Spleen (tissue), 11 donors: ENCODE data around the gene CITED1. TPM values are rescaled to one million over a fixed set of nuclear protein-coding genes. Genes with fewer than 3 reads are reported as not detected.

Experiments used
- DNase-seq: peaks from one replicate; pipeline ENCODE4 v3.0.0-alpha.2; 2020
- H3K27ac ChIP-seq, 8 donors: fragments of 200-600 bp; sonication (generic) in 7 of 8; 1 replicate in 4 of 8; 2 replicates in 4 of 8; pipeline versions ENCODE4 v1.5.0 to v1.8.0; 2016 to 2021; ENCODE audit warnings: inconsistent platforms in 4 of 8, mild to moderate bottlenecking in 4 of 8, moderate library complexity in 1 of 8
- H3K27me3 ChIP-seq, 7 donors: fragments of 200-600 bp; sonication (generic) in 6 of 7; replicated peaks in 1 of 7; 1 replicate in 4 of 7; 2 replicates in 3 of 7; pipeline versions ENCODE4 v1.5.0 to v1.8.0; 2016 to 2021; ENCODE audit warnings: inconsistent platforms in 3 of 7, mild to moderate bottlenecking in 1 of 7
- H3K36me3 ChIP-seq, 6 donors: fragments of 200-600 bp; sonication (generic) in 5 of 6; 1 replicate in 4 of 6; 2 replicates in 2 of 6; pipeline versions ENCODE4 v1.5.0 to v1.8.0; 2016 to 2021; ENCODE audit warnings: inconsistent platforms in 2 of 6
- H3K4me1 ChIP-seq, 6 donors: fragments of 200-600 bp; sonication (generic) in 5 of 6; 1 replicate in 3 of 6; 2 replicates in 3 of 6; pipeline versions ENCODE4 v1.5.0 to v1.8.0; 2016 to 2021; ENCODE audit warnings: inconsistent platforms in 3 of 6
- H3K4me3 ChIP-seq, 8 donors: fragments of 200-600 bp; sonication (generic) in 7 of 8; 1 replicate in 4 of 8; 2 replicates in 4 of 8; pipeline versions ENCODE4 v1.5.0 to v1.8.0; 2016 to 2021; ENCODE audit warnings: inconsistent platforms in 4 of 8, mild to moderate bottlenecking in 4 of 8, moderate library complexity in 2 of 8
- H3K9me3 ChIP-seq, 8 donors: fragments of 200-600 bp; sonication (generic) in 7 of 8; 1 replicate in 4 of 8; 2 replicates in 4 of 8; pipeline versions ENCODE4 v1.5.0 to v1.8.0; 2016 to 2021; ENCODE audit warnings: inconsistent platforms in 4 of 8
- CTCF ChIP-seq, 11 experiments: fragments of 200-600 bp in 7 of 11; fragments of 450-650 bp in 4 of 11; sonication (generic) in 4 of 11; IDR thresholded peaks in 8 of 11; conservative IDR thresholded peaks in 3 of 11; 1 replicate in 7 of 11; 2 replicates in 4 of 11; pipeline versions ENCODE4 v1.4.0 to v1.8.0; 2016 to 2021; ENCODE audit warnings: antibody characterized with exemption in 11 of 11, inconsistent platforms in 4 of 11, mild to moderate bottlenecking in 1 of 11
- POLR2A ChIP-seq, 3 donors: fragments of 450-650 bp; IDR thresholded peaks; one replicate each; pipeline ENCODE4 v1.5.1; 2017; ENCODE audit warnings: antibody characterized with exemption in 3 of 3, mild to moderate bottlenecking in 1 of 3
- POLR2AphosphoS5 ChIP-seq, 3 donors: sonication (generic); formaldehyde crosslinking; IDR thresholded peaks; one replicate each; pipeline ENCODE4 v1.5.1; 2017; ENCODE audit warnings: antibody characterized with exemption in 3 of 3
- WGBS, 5 donors: extraction: QIAGEN DNeasy Blood & Tissue Kit in 3 of 5; methylation state at CpG; one replicate each; pipeline versions ENCODE4 v1.1.5 to v1.1.7; 2013 to 2018; 5-methylcytosine and 5-hydroxymethylcytosine counted together
- intact Hi-C: fragments of 100-400 bp; cut with DNase I; formaldehyde crosslinking; loops from one replicate; pipeline ENCODE4 v1.15.0; 2023; ENCODE audit warnings: low total_unique reads
- polyA plus RNA-seq, 3 donors: library from polyadenylated mRNA; stranded (reverse); fragments of 200-250 nt; gene quantifications; one replicate each; pipeline ENCODE4 v1.2.1, GENCODE V29; 2013
- total RNA-seq, 7 donors: library from RNA; depleted of rRNA in 3 of 7; stranded (reverse); fragments of >200 nt in 3 of 7; fragmentation: NEBNext Ultra II Directional in 4 of 7; extraction: Animal tissue kit (Norgen Biotek cat#: 25700) in 4 of 7; gene quantifications; one replicate each; pipeline versions ENCODE4 v1.1.0 to v1.2.1, GENCODE V29; 2016 to 2021
- donor health status: healthy with polysubstance abuse.
- donor health status: DM: no; HTN: no; CAD: no; lungs with moderate emphysema.
- donor health status: DM: no; HTN: no; CAD: no.
- donor health status: Bipolar disorder and iron deficiency.
- donor health status: healthy.
- donor health status: DM: no; HTN: no; CAD: no.
- donor health status: DM: yes; HTN: yes; CAD: no.

The CITED1 gene
- total and polyA plus RNA-seq, 10 donors = 0.33 to 0.73 (median 0.37) TPM; not detected in 5

GRCh38 chrX:72269671-72270251 lies 36.0 kb downstream of the CITED1 start:
- TF ChIP-seq CTCF (IDR thresholded peaks at IDR 0.05 in 8 of 11, conservative IDR thresholded peaks at IDR 0.05 in 3 of 11) (no peak), POLR2A (IDR thresholded peaks at IDR 0.05) (no peak)
- intact Hi-C loops = no loop called here
- Histone ChIP-seq H3K27ac (peak overlapping the region in 2 of 8 donors; percentile 17 to 49), H3K4me3 (no peak overlapping the region), H3K9me3 (no peaks in the 10 kb centered on the region), H3K27me3 (no peaks in the 10 kb centered on the region), H3K4me1 (peaks cover 5 to 21% (median 9%) of the 10 kb centered on the region in 6 donors), H3K36me3 (peaks cover 0 to 92% (median 65%) of the 10 kb centered on the region in 6 donors)
- no peak for DNase-seq
- 52 to 72% (median 59%) methylated on average over 3 of the region's 3 CpGs for WGBS, 5 donors

- WGBS, 5 donors = 93 to 100% (median 97%) methylated on average over 2 of the region's 2 CpGs
- Histone ChIP-seq H3K4me3 (no peak overlapping the region), H3K4me1 (peaks cover 0 to 12% (median under 1%) of the 10 kb centered on the region in 6 donors), H3K36me3 (peaks cover 0 to 82% (median 56%) of the 10 kb centered on the region in 6 donors), H3K27me3 (no peaks in the 10 kb centered on the region), H3K9me3 (no peaks in the 10 kb centered on the region), H3K27ac (no peak overlapping the region)
- DNase-seq = no peak
- TF ChIP-seq POLR2AphosphoS5 (IDR thresholded peaks at IDR 0.05) (no peak), POLR2A (IDR thresholded peaks at IDR 0.05) (no peak), CTCF (IDR thresholded peaks at IDR 0.05 in 8 of 11, conservative IDR thresholded peaks at IDR 0.05 in 3 of 11) (no peak)
- intact Hi-C loops = no loop called here
Observed at GRCh38 chrX:72268597-72269365, 36.9 kb downstream of the CITED1 start.

DNA sequence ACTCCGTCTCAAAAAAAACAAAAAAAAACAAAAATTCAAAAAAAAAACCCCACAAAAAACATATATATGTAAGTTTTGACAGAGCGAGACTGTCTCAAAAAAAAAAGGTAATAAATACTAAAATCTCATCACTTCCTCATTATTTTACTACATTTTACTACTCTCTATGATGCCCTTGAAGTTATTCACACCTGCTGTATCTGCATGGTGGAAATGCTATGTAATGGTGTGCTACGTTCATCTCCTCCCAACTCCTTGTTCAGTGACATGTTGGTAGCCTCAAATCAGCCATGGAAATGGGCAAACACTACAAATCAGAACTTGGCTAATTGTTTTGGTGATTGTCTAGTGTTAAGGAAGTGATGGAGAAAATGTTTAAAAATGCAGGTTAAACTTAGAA lies 40.5 kb downstream of the CITED1 start:
- DNase-seq = no peak
- TF ChIP-seq POLR2AphosphoS5 (IDR thresholded peaks at IDR 0.05) (no peak), POLR2A (IDR thresholded peaks at IDR 0.05) (no peak), CTCF (IDR thresholded peaks at IDR 0.05 in 8 of 11, conservative IDR thresholded peaks at IDR 0.05 in 3 of 11) (no peak)
- H3K4me1 ChIP-seq = peaks cover 0 to 8% (median 0%) of the 10 kb centered on the region in 6 donors
- peaks cover 0 to 50% (median 21%) of the 10 kb centered on the region in 6 donors for H3K36me3 ChIP-seq
- no peak overlapping the region for H3K27ac ChIP-seq
- H3K27me3 ChIP-seq = no peaks in the 10 kb centered on the region
- intact Hi-C loops = no loop called here
- H3K4me3 ChIP-seq = no peak overlapping the region
- WGBS, 5 donors = 85 to 93% (median 92%) methylated on average over 3 of the region's 3 CpGs
- H3K9me3 ChIP-seq = no peaks in the 10 kb centered on the region

DNA sequence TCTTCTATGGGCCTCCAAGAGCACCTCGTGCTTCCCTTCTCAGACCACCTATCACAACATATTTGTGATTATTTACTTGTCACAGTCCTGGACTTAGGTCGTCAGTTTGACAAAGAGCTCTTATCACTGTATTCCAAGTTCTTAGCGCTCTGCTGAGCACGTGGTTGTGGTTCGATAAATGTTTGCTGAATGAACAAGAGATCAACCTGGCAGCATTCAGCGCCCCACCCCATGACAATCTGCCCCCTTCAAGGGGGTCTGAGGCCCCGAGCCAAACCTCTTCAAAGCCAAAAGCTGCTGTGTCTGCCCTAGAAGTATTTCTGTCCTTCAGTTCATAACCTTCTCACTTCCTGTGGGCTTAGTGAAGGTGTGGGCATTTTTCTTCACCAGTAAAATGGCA lies 43.6 kb downstream of the CITED1 start:
- no peak for DNase-seq
- intact Hi-C loops = no loop called here
- TF ChIP-seq CTCF (IDR thresholded peaks at IDR 0.05 in 8 of 11, conservative IDR thresholded peaks at IDR 0.05 in 3 of 11) (no peak), POLR2A (IDR thresholded peaks at IDR 0.05) (no peak), POLR2AphosphoS5 (IDR thresholded peaks at IDR 0.05) (no peak)
- H3K4me3 ChIP-seq = no peak overlapping the region
- no peaks in the 10 kb centered on the region for H3K9me3 ChIP-seq
- WGBS, 5 donors = 63 to 87% (median 72%) methylated on average over 7 of the region's 7 CpGs
- no peak overlapping the region for H3K27ac ChIP-seq
- H3K36me3 ChIP-seq = peaks cover 0 to 19% (median 0%) of the 10 kb centered on the region in 6 donors
- H3K4me1 ChIP-seq = no peaks in the 10 kb centered on the region
- H3K27me3 ChIP-seq = no peaks in the 10 kb centered on the region
